ENCODE results near the gene FNDC3B.
"Not testable (repeated sequence)": the region's sequence is repeated elsewhere in the genome, so short reads cannot be mapped to it uniquely, and the experiment has no call there.

The FNDC3B gene

GRCh38 chr3:172031996-172032395 is 7.4 kb upstream of the FNDC3B start:
- DNase-seq (ENCODE audit: low read depth in 3 of 3, low spot score in 1 of 3) = no peak

GRCh38 chr3:172033396-172033795 is 6.0 kb upstream of the FNDC3B start:
- DNase-seq (ENCODE audit: low read depth in 3 of 3, low spot score in 1 of 3) = no peak

- no peak for DNase-seq (ENCODE audit: low read depth in 3 of 3, low spot score in 1 of 3)
These were observed 4.3 kb upstream of the FNDC3B start for GRCh38 chr3:172034786-172035685.

- DNase-seq (ENCODE audit: low read depth in 3 of 3, low spot score in 1 of 3) = no peak
These were observed 2.7 kb upstream of the FNDC3B start for GRCh38 chr3:172036541-172037215.

GRCh38 chr3:172038798-172039435 is 461 bp upstream of the FNDC3B start:
- no peak for DNase-seq (ENCODE audit: low read depth in 3 of 3, low spot score in 1 of 3)

- DNase-seq (ENCODE audit: low read depth in 3 of 3, low spot score in 1 of 3) = peak in 1 of 3 donors; percentile 8
These were observed 951 bp downstream of the FNDC3B start for GRCh38 chr3:172040078-172040980.

- DNase-seq (ENCODE audit: low read depth in 3 of 3, low spot score in 1 of 3) = no peak
These were observed 1.9 kb downstream of the FNDC3B start for GRCh38 chr3:172040981-172041963.

GRCh38 chr3:172042136-172042662 is 2.8 kb downstream of the FNDC3B start:
- DNase-seq (ENCODE audit: low read depth in 3 of 3, low spot score in 1 of 3) = no peak

- not testable (repeated sequence) for DNase-seq (ENCODE audit: low read depth in 3 of 3, low spot score in 1 of 3)
These were observed 3.3 kb downstream of the FNDC3B start for GRCh38 chr3:172042663-172043179.

GRCh38 chr3:172043233-172043632 is 3.9 kb downstream of the FNDC3B start:
- DNase-seq (ENCODE audit: low read depth in 3 of 3, low spot score in 1 of 3) = no peak

GRCh38 chr3:172043766-172044165 is 4.4 kb downstream of the FNDC3B start:
- DNase-seq (ENCODE audit: low read depth in 3 of 3, low spot score in 1 of 3) = no peak

GRCh38 chr3:172044833-172045585 is 5.6 kb downstream of the FNDC3B start:
- DNase-seq (ENCODE audit: low read depth in 3 of 3, low spot score in 1 of 3) = no peak

GRCh38 chr3:172046268-172046915 is 7.0 kb downstream of the FNDC3B start:
- no peak for DNase-seq (ENCODE audit: low read depth in 3 of 3, low spot score in 1 of 3)

- DNase-seq (ENCODE audit: low read depth in 3 of 3, low spot score in 1 of 3) = no peak
These were observed 8.3 kb downstream of the FNDC3B start for GRCh38 chr3:172047567-172048115.

GRCh38 chr3:172048599-172048998 is 9.2 kb downstream of the FNDC3B start:
- no peak for DNase-seq (ENCODE audit: low read depth in 3 of 3, low spot score in 1 of 3)

- no peak for DNase-seq (ENCODE audit: low read depth in 3 of 3, low spot score in 1 of 3)
These were observed 12.1 kb downstream of the FNDC3B start for GRCh38 chr3:172051310-172051956.

GRCh38 chr3:172051957-172052354 is 12.6 kb downstream of the FNDC3B start:
- DNase-seq (ENCODE audit: low read depth in 3 of 3, low spot score in 1 of 3) = no peak
